Neural cell (in vitro differentiated cells): ENCODE data around the gene DDX54.
A peak's percentile ranks its signal among the peaks of the same experiment; 100 is the strongest.

Experiments used
- RAD21 ChIP-seq: fragments of 450-650 bp; conservative IDR thresholded peaks from 2 replicates; pipeline ENCODE4 v1.6.1; 2014; ENCODE audit warnings: antibody characterized with exemption, mild to moderate bottlenecking, moderate library complexity
- TF ChIP-seq, protein P1 (sequence below): fragments of 450-650 bp; IDR thresholded peaks from 2 replicates; pipeline ENCODE4 v1.5.1; 2014; ENCODE audit warnings: antibody characterized with exemption, mild to moderate bottlenecking, moderate library complexity; ENCODE audit not compliant: poor library complexity, severe bottlenecking

DNA sequence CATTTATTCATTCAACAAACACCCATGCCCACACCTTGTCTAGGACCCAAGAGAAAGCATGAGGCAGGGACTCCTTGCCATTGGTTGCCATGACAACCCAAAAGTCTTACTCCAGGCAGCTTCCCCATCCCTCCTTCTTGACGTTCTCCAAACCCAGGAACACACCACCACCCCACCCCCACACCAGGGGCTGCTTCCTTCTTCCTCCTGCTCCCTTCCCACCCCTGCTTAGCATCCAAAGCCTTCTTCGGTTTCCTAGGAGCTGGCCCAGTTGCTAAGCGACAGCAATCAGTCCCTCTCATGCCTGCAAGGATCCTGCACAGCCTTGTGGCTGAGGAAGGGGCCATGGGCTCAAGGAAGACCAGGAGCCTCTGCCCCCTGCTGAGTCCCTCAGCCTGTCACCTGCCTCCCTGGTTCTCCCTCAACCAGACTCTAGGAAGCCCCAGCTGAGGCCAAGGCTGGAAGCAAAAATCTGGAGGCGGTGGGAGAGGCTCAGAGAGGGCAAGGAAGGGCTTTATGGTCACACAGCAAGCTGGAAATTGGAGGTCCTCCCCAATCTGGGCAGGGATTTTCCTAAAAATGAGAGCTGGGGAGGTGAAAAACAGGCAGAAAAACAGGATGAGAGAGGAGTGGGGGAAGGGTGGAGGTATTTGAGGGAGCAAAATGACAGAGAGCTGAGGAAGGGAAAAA lies 65.2 kb downstream of the DDX54 start:
- TF ChIP-seq RAD21: peak; percentile 51
- TF ChIP-seq, protein P1, sequence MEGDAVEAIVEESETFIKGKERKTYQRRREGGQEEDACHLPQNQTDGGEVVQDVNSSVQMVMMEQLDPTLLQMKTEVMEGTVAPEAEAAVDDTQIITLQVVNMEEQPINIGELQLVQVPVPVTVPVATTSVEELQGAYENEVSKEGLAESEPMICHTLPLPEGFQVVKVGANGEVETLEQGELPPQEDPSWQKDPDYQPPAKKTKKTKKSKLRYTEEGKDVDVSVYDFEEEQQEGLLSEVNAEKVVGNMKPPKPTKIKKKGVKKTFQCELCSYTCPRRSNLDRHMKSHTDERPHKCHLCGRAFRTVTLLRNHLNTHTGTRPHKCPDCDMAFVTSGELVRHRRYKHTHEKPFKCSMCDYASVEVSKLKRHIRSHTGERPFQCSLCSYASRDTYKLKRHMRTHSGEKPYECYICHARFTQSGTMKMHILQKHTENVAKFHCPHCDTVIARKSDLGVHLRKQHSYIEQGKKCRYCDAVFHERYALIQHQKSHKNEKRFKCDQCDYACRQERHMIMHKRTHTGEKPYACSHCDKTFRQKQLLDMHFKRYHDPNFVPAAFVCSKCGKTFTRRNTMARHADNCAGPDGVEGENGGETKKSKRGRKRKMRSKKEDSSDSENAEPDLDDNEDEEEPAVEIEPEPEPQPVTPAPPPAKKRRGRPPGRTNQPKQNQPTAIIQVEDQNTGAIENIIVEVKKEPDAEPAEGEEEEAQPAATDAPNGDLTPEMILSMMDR: no peak
